Mesenteric fat pad (tissue), 1 donor: ENCODE measurements around the gene SERGEF. TPM values are rescaled to one million over a fixed set of nuclear protein-coding genes. Genes with fewer than 3 reads are reported as not detected.

ENCODE experiments used
- total RNA-seq: library from RNA; stranded (reverse); fragmentation: NEBNext Ultra II Directional; extraction: Animal tissue kit (Norgen Biotek cat#: 25700); gene quantifications from one replicate; pipeline ENCODE4 v1.2.1, GENCODE V29; 2021
- donor health status: DM: yes; HTN: yes; CAD: no.

SERGEF gene
- total RNA-seq, 1 donor from 2014 or later, result 23.6 TPM

Other genes starting within 250 kb of the SERGEF start
- gene TPH1, start 33.2 kb upstream of the SERGEF start, total RNA-seq, result 0.55 TPM
- gene SAAL1, start 93.0 kb upstream of the SERGEF start, total RNA-seq, result 9.4 TPM
- gene MRGPRX3, start 119.5 kb upstream of the SERGEF start, total RNA-seq, result not detected
- not detected for gene MRGPRX4, start 159.8 kb upstream of the SERGEF start, total RNA-seq
- gene SAA4, start 223.8 kb upstream of the SERGEF start, total RNA-seq, result 4.1 TPM
- 700 TPM for gene SAA2, start 235.6 kb upstream of the SERGEF start, total RNA-seq